BE2C (cell line): Measurements from ENCODE around the gene CASP2.

ENCODE experiments used
- DNase-seq: peaks from one replicate; pipeline ENCODE4 v3.0.0-alpha.2; 2020
- H3K27me3 ChIP-seq: fragments of 250-450 bp; sonication (Bioruptor Pico); 2 replicates; pipeline ENCODE4 v1.5.1; 2020; ENCODE audit warnings: mild to moderate bottlenecking
- H3K36me3 ChIP-seq: fragments of 250-450 bp; sonication (Bioruptor Pico); 2 replicates; pipeline ENCODE4 v1.5.1; 2020; ENCODE audit warnings: mild to moderate bottlenecking
- H3K4me1 ChIP-seq: fragments of 250-450 bp; sonication (Bioruptor Pico); 2 replicates; pipeline ENCODE4 v1.5.1; 2020
- H3K4me3 ChIP-seq: 2 replicates; pipeline ENCODE4 v1.5.1; 2011; ENCODE audit warnings: low read depth, low read length
- H3K9me3 ChIP-seq: fragments of 250-450 bp; sonication (Bioruptor Pico); 2 replicates; pipeline ENCODE4 v1.5.1; 2020
- CTCF ChIP-seq: IDR thresholded peaks from 2 replicates; pipeline ENCODE4 v1.5.1; 2012; ENCODE audit warnings: mild to moderate bottlenecking, low read depth, low read length

Gene CASP2

GRCh38 chr7:143300959-143301935, 13.1 kb downstream of the CASP2 start:
- H3K27me3 ChIP-seq = no peaks in the 10 kb centered on the region
- H3K4me3 ChIP-seq = no peak overlapping the region
- H3K4me1 ChIP-seq = no peaks in the 10 kb centered on the region
- TF ChIP-seq CTCF = no peak
- peaks cover 86% of the 10 kb centered on the region for H3K36me3 ChIP-seq
- DNase-seq = no peak
- H3K9me3 ChIP-seq = no peaks in the 10 kb centered on the region

GRCh38 chr7:143303733-143304132, 15.6 kb downstream of the CASP2 start:
- Histone ChIP-seq H3K9me3 (no peaks in the 10 kb centered on the region), H3K27me3 (no peaks in the 10 kb centered on the region), H3K36me3 (peaks cover 86% of the 10 kb centered on the region), H3K4me3 (no peak overlapping the region), H3K4me1 (no peaks in the 10 kb centered on the region)
- DNase-seq = no peak
- TF ChIP-seq CTCF = no peak

- Histone ChIP-seq H3K36me3 (peaks cover 82% of the 10 kb centered on the region), H3K4me1 (no peaks in the 10 kb centered on the region), H3K27me3 (no peaks in the 10 kb centered on the region), H3K4me3 (no peak overlapping the region), H3K9me3 (no peaks in the 10 kb centered on the region)
- TF ChIP-seq CTCF = no peak
- DNase-seq = no peak
Observed at GRCh38 chr7:143304938-143305337, 16.8 kb downstream of the CASP2 start.

- TF ChIP-seq CTCF = peak; percentile 92
- H3K9me3 ChIP-seq = no peaks in the 10 kb centered on the region
- DNase-seq = peak; percentile 82
- no peaks in the 10 kb centered on the region for H3K27me3 ChIP-seq
- no peak overlapping the region for H3K4me3 ChIP-seq
- H3K36me3 ChIP-seq = peaks cover 76% of the 10 kb centered on the region
- no peaks in the 10 kb centered on the region for H3K4me1 ChIP-seq
Observed at GRCh38 chr7:143305423-143306070, 17.4 kb downstream of the CASP2 start.

GRCh38 chr7:143308632-143309031, 20.5 kb downstream of the CASP2 start:
- DNase-seq = no peak
- no peaks in the 10 kb centered on the region for H3K9me3 ChIP-seq
- no peak overlapping the region for H3K4me3 ChIP-seq
- H3K36me3 ChIP-seq = peaks cover 48% of the 10 kb centered on the region
- no peaks in the 10 kb centered on the region for H3K4me1 ChIP-seq
- H3K27me3 ChIP-seq = no peaks in the 10 kb centered on the region
- TF ChIP-seq CTCF = no peak

- Histone ChIP-seq H3K9me3 (no peaks in the 10 kb centered on the region), H3K27me3 (no peaks in the 10 kb centered on the region), H3K36me3 (peaks cover 5% of the 10 kb centered on the region; the same call in 1 of the 2 replicates), H3K4me1 (no peaks in the 10 kb centered on the region), H3K4me3 (no peak overlapping the region)
- TF ChIP-seq CTCF = no peak
- DNase-seq = no peak
Observed at GRCh38 chr7:143314127-143314526, 26.0 kb downstream of the CASP2 start.
